HG02885 (cell line): Measurements from ENCODE around the gene ROBO1.

Source experiments
- ATAC-seq: cut with Tn5 transposase; IDR thresholded peaks from one replicate; pipeline ENCODE4 v1.9.1; 2021; ENCODE audit warnings: mild to moderate bottlenecking; ENCODE audit not compliant: unreplicated experiment, poor library complexity

ROBO1 gene

GRCh38 chr3:78963771-78964170 lies 804.0 kb downstream of the ROBO1 start:
- ATAC-seq: no peak

- no peak for ATAC-seq
Measured at GRCh38 chr3:78957456-78957855, 810.3 kb downstream of the ROBO1 start.

DNA sequence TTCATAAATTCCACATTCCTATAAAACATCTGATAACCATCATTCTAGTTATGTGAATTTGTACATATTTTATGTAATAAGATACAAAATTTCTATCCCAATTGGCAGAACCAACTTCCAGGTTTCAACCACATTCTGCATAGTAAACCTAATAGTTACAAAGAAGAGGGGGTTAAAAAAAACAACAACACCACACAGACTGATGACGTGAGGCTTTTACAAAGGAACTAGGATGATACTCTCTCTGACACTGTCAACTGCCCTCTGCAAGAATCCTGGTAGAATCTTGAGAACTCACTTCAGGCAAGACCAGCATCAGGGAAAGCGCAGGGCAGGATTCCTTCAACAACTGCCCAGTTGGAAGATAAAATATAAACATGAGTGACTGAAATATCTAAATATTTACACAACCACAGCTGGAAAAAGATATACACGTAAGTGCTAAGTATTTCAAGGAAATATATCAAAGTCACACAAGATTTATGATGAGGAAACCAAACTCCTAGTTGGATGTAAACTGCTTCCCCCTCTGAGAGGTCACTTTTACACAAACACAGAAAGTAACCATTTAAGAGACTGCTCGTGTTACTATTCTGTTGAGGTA lies 816.4 kb downstream of the ROBO1 start:
- ATAC-seq: no peak

DNA sequence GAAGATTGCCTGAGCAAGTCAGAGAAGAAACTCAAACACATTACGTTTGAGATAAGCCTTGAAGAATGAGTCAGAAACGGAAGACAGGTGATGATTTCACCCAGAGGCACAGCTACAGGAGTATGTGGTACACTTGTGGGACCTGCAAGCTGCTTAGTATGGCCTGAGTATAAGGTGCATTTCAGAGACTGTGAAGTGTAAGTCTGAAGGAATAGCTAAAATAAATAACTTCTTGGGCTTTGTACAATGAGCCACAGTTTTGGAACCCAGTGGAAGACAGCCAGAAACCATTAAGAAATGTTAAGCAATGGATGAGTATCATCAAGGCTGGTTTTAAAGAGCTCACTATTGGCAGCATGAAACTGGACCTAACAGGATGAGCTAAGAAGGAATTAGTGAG lies 826.2 kb downstream of the ROBO1 start:
- no peak for ATAC-seq

GRCh38 chr3:78940626-78941025 lies 827.2 kb downstream of the ROBO1 start:
- ATAC-seq: no peak

GRCh38 chr3:78940128-78940527 lies 827.7 kb downstream of the ROBO1 start:
- ATAC-seq: no peak

- no peak for ATAC-seq
Measured at GRCh38 chr3:78937475-78937874, 830.3 kb downstream of the ROBO1 start.

GRCh38 chr3:78927759-78928158 lies 840.0 kb downstream of the ROBO1 start:
- no peak for ATAC-seq

GRCh38 chr3:78926523-78926922 lies 841.3 kb downstream of the ROBO1 start:
- no peak for ATAC-seq

GRCh38 chr3:78924711-78925110 lies 843.1 kb downstream of the ROBO1 start:
- ATAC-seq: no peak

- no peak for ATAC-seq
Measured at GRCh38 chr3:78919021-78919755, 848.6 kb downstream of the ROBO1 start.

GRCh38 chr3:78918361-78919020 lies 849.3 kb downstream of the ROBO1 start:
- no peak for ATAC-seq

GRCh38 chr3:78917536-78917935 lies 850.3 kb downstream of the ROBO1 start:
- ATAC-seq: no peak

DNA sequence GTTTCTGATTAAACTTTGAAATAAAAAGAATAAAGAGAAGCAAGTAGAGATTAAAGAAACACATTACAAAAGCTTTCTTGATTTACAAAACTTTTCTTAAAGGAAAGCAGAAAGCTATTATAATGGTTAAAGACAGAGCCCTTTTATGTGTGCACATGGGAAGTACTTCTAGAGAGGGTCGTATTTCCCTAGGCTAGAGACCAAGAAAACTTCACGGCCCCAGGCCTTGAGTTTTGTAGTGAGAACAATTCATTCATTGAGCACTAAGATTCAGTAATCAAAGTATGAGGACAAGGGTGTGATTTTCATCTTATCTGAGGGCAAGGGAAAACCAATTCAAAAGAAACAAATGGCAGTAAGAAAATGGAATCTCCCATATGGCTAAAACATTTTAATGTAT lies 854.1 kb downstream of the ROBO1 start:
- ATAC-seq: no peak

- no peak for ATAC-seq
Measured at GRCh38 chr3:78912687-78913086, 855.1 kb downstream of the ROBO1 start.

DNA sequence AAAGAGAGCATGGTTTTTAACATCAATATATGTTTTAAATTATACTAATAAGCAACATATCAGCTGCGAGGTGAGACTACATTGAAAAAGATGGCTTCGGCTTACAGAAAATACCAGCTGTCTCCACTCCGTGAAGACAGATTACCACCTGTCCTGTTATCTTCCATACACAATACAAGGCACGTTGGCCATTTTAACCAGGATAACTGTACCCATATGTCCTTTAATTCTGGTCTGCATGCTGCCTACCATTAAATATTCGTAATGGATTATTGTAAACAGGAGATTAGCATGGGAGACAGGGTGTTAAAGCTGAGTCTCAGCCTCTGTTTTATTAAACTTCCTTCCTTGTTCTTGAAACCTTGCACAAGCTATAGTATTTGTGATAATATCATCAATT lies 855.5 kb downstream of the ROBO1 start:
- no peak for ATAC-seq

DNA sequence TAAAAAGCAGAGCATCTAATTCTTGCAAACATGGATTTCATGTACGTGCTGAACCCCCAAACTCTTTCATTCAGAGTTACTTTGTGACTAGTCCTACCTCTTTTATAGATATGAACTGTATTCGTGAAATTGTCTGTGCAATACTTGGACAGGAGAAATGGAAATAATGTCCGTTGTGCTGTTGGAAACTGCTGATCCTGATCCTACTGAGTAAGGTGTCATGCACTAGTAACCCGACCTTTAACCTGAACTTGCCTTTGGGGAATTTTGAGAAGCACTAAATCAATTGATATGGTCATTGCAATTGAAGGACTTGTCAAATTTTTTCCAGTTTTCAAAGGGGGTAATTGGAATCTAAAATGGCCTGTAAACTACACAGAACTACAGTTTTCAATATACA lies 856.4 kb downstream of the ROBO1 start:
- ATAC-seq: no peak

- ATAC-seq: no peak
Measured at GRCh38 chr3:78908236-78908635, 859.6 kb downstream of the ROBO1 start.

- no peak for ATAC-seq
Measured at GRCh38 chr3:78907367-78907766, 860.4 kb downstream of the ROBO1 start.

- ATAC-seq: no peak
Measured at GRCh38 chr3:78906930-78907329, 860.9 kb downstream of the ROBO1 start.

DNA sequence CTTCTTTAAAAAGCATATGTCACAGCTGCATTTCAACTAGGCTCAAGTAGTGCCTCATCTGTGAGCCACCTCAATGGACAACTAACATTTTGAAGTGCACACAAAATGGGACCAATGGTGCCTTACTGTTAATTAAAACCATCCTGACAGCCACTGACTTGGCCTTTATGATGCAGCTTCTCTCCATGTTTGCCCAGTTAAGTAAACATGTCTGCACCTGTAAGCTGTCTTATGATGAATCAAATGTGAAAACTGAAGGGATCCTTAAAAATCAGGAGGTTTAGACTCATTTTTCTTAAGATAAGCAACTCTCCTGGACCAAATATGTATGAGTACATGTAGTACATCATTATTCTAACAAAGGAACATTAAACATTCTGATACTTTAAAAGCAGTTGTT lies 861.6 kb downstream of the ROBO1 start:
- no peak for ATAC-seq

DNA sequence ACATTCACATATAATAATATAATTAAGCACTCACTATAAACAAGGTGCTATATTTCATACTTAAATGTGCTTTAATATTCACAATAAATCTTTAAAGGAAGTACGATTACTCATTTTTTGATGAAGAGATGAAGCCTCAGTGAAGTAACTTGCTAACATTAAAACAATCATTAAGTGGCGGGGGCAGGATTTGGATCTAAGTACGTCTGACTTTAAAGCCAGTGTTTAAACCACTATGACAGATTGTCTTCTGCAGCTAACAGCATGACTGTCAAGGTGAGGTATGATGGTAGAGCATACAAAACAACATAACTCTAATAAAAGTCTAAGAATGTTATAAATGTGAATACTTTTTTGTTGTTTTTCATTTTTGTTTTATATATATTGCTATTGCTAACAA lies 862.1 kb downstream of the ROBO1 start:
- no peak for ATAC-seq
